HG03159 (cell line): ENCODE results near the gene SPECC1L.
"Not testable (repeated sequence)": the region's sequence is repeated elsewhere in the genome, so short reads cannot be mapped to it uniquely, and the experiment has no call there.

Experiments used
- ATAC-seq: cut with Tn5 transposase; IDR thresholded peaks from one replicate; pipeline ENCODE4 v1.9.1; 2021; ENCODE audit warnings: mild to moderate bottlenecking, moderate library complexity; ENCODE audit not compliant: unreplicated experiment

Gene SPECC1L

GRCh38 chr22:24282401-24282800, 11.8 kb downstream of the SPECC1L start:
- no peak for ATAC-seq

GRCh38 chr22:24284747-24285203, 14.1 kb downstream of the SPECC1L start:
- ATAC-seq, result no peak

GRCh38 chr22:24285245-24285644, 14.6 kb downstream of the SPECC1L start:
- ATAC-seq, result no peak

GRCh38 chr22:24287212-24287611, 16.6 kb downstream of the SPECC1L start:
- not testable (repeated sequence) for ATAC-seq

- ATAC-seq, result not testable (repeated sequence)
Measured at GRCh38 chr22:24287801-24288200, 17.2 kb downstream of the SPECC1L start.

- no peak for ATAC-seq
Measured at GRCh38 chr22:24289114-24289513, 18.5 kb downstream of the SPECC1L start.

- no peak for ATAC-seq
Measured at GRCh38 chr22:24289741-24290163, 19.1 kb downstream of the SPECC1L start.

GRCh38 chr22:24290459-24290858, 19.8 kb downstream of the SPECC1L start:
- no peak for ATAC-seq

GRCh38 chr22:24291515-24292201, 21.0 kb downstream of the SPECC1L start:
- ATAC-seq, result no peak

- ATAC-seq, result not testable (repeated sequence)
Measured at GRCh38 chr22:24292202-24292830, 21.7 kb downstream of the SPECC1L start.

GRCh38 chr22:24294913-24295312, 24.3 kb downstream of the SPECC1L start:
- ATAC-seq, result not testable (repeated sequence)

GRCh38 chr22:24298497-24299155, 28.0 kb downstream of the SPECC1L start:
- ATAC-seq, result not testable (repeated sequence)

GRCh38 chr22:24300522-24300921, 29.9 kb downstream of the SPECC1L start:
- ATAC-seq, result not testable (repeated sequence)

- ATAC-seq, result no peak
Measured at GRCh38 chr22:24302591-24302990, 32.0 kb downstream of the SPECC1L start.

GRCh38 chr22:24303007-24303406, 32.4 kb downstream of the SPECC1L start:
- ATAC-seq, result no peak

GRCh38 chr22:24304062-24304675, 33.5 kb downstream of the SPECC1L start:
- ATAC-seq, result no peak

GRCh38 chr22:24305260-24305692, 34.6 kb downstream of the SPECC1L start:
- ATAC-seq, result no peak

GRCh38 chr22:24310969-24311368, 40.3 kb downstream of the SPECC1L start:
- ATAC-seq, result no peak

- no peak for ATAC-seq
Measured at GRCh38 chr22:24315367-24315966, 44.8 kb downstream of the SPECC1L start.

GRCh38 chr22:24316264-24316663, 45.6 kb downstream of the SPECC1L start:
- ATAC-seq, result not testable (repeated sequence)

GRCh38 chr22:24317511-24317910, 46.9 kb downstream of the SPECC1L start:
- ATAC-seq, result not testable (repeated sequence)
